Epithelial cell of proximal tubule (primary cell): ENCODE results near the gene AFMID. TPM values are rescaled to one million over a fixed set of nuclear protein-coding genes. Genes with fewer than 3 reads are reported as not detected.

Experiments used
- DNase-seq: peaks from one replicate; pipeline ENCODE4 v3.0.0-alpha.2; 2011; ENCODE audit warnings: low read depth
- H3K4me3 ChIP-seq: 2 replicates; pipeline ENCODE4 v1.5.1; 2011; ENCODE audit warnings: low read depth, mild to moderate bottlenecking, low read length
- total RNA-seq: library from RNA; depleted of rRNA; stranded (reverse); fragments of >200 nt; gene quantifications from 2 replicates; pipeline ENCODE4 v1.2.3, GENCODE V29; 2015
- TF ChIP-seq, protein P1 (sequence below): conservative IDR thresholded peaks from 2 replicates; pipeline ENCODE4 v1.5.1; 2012; ENCODE audit warnings: low read depth, mild to moderate bottlenecking, low read length

AFMID gene
- total RNA-seq, 1 donor from 2014 or later, result 47.2 TPM

DNA sequence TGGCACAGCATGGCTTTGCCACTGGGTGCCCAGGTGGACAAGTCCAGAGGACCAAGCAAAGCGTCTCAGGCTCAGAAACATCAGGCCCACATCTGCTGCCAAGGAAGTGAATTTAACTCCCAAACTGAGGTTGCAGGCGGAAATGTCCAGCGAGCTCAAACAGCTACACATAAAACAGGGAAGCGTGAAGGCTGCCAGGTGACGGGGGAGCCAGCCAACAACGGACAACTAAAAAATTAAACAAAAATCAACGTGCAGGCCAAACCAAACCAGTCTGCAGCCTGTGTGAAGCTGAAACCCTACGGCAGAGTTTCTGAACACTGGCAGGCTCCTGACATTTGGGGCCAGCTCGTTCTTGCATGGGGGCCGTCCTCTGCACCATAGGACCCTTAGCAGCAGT is 2.8 kb upstream of the AFMID start:
- peak overlapping the region; percentile 46 for H3K4me3 ChIP-seq
- DNase-seq, result no peak

GRCh38 chr17:78184868-78185267 is 2.3 kb upstream of the AFMID start:
- TF ChIP-seq, protein P1, sequence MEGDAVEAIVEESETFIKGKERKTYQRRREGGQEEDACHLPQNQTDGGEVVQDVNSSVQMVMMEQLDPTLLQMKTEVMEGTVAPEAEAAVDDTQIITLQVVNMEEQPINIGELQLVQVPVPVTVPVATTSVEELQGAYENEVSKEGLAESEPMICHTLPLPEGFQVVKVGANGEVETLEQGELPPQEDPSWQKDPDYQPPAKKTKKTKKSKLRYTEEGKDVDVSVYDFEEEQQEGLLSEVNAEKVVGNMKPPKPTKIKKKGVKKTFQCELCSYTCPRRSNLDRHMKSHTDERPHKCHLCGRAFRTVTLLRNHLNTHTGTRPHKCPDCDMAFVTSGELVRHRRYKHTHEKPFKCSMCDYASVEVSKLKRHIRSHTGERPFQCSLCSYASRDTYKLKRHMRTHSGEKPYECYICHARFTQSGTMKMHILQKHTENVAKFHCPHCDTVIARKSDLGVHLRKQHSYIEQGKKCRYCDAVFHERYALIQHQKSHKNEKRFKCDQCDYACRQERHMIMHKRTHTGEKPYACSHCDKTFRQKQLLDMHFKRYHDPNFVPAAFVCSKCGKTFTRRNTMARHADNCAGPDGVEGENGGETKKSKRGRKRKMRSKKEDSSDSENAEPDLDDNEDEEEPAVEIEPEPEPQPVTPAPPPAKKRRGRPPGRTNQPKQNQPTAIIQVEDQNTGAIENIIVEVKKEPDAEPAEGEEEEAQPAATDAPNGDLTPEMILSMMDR, result no peak
- peak overlapping the region; percentile 46 for H3K4me3 ChIP-seq
- peak; percentile 67 for DNase-seq

More for the DNA sequence above, 2.8 kb upstream of the AFMID start:
- TF ChIP-seq, protein P1, result no peak

DNA sequence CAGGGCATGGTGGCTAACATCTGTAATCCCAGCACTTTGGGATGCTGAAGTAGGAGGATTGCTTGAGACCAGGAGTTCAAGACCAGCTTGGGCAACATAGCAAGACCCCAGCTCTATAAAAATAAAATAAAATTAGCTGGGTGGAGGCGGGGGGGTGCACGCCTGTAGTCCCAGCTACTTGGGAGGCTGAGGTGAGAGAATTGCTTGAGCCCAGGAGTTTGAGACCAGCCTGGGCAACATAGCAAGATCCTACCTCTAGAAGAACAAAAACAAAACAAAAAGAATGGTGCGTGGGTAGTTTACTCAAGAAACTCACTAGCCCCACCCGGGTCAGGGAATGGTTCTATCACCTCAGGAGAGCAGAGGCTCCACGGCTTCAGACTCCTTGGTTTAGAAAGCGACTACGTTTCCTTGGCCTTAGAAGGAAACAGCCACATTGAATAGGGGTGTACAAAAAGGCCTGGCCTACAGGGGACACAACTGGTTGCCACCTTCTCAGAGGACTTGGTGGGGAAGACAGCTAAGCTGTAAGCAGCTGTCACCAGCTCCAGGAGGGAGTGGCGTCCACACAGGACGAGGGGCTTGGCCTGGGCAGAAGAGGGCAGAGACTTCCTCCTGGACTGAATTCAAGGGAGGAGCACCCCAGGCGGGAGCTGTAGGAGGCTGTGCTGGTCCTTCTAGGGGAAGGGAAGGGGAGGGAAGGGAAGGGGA is 1.0 kb upstream of the AFMID start:
- no peak for DNase-seq
- TF ChIP-seq, protein P1, result no peak
- H3K4me3 ChIP-seq, result peak overlapping the region; percentile 64

- TF ChIP-seq, protein P1, result no peak
- H3K4me3 ChIP-seq, result no peak overlapping the region
- DNase-seq, result no peak
Observed at GRCh38 chr17:78196716-78197115, 9.6 kb downstream of the AFMID start.

GRCh38 chr17:78197147-78197832 is 10.1 kb downstream of the AFMID start:
- no peak for DNase-seq
- H3K4me3 ChIP-seq, result no peak overlapping the region
- TF ChIP-seq, protein P1, result no peak

DNA sequence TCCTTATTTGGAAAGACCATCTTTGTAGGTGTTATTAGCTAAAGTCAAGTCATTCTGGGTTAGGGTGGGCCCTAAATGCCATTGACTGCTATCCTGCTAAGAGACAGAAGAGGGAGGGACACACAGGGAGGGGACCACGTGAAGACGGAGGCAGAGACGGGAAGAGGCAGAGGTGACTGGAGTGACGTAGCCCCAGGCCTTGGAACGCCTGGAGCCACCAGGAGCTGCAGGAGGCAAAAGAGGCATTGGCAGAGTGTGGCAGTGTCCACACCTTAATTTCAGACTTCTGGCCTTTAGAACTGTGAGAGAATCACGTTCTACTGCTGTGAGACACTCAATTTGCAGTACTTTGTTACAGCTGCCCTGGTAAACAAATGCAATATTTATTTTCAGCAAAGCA is 13.3 kb downstream of the AFMID start:
- no peak for DNase-seq
- TF ChIP-seq, protein P1, result no peak
- H3K4me3 ChIP-seq, result no peak overlapping the region
